ENCODE results near the gene OSBPL7. TPM values are rescaled to one million over a fixed set of nuclear protein-coding genes. Genes with fewer than 3 reads are reported as not detected.

OSBPL7 gene
- total and polyA plus RNA-seq, 2 of the 13 experiments (the other 11 are each of a cell fraction or from before 2014, with no cell fraction given), result 4.7 to 6.6 TPM

DNA sequence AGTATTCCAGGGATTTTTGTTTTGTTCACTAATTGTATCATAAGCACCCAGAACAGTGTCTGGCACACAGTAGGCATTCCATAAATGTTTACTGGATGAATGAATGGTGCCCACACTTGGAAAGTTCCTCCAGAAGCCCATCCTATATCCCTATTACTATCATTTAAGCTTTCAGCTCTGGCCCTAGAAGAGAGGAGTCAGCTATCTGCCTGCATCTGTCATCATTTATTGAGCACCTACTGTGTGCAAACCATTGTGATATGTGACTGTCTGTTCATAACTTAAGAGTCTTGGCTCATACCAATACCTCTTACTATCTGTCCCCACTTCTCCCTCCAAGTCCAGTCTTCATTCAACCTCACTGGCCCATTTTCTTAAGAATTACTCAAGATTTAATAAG is 49.5 kb upstream of the OSBPL7 start (continued):
- TF ChIP-seq, protein P1, sequence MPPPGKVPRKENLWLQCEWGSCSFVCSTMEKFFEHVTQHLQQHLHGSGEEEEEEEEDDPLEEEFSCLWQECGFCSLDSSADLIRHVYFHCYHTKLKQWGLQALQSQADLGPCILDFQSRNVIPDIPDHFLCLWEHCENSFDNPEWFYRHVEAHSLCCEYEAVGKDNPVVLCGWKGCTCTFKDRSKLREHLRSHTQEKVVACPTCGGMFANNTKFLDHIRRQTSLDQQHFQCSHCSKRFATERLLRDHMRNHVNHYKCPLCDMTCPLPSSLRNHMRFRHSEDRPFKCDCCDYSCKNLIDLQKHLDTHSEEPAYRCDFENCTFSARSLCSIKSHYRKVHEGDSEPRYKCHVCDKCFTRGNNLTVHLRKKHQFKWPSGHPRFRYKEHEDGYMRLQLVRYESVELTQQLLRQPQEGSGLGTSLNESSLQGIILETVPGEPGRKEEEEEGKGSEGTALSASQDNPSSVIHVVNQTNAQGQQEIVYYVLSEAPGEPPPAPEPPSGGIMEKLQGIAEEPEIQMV (CRISPR knock-in tag; IDR thresholded peaks at IDR 0.05; ENCODE audit: low read depth), result no peak
- TF ChIP-seq SIN3B (IDR thresholded peaks at IDR 0.05; ENCODE audit: low read length), result no peak

DNA sequence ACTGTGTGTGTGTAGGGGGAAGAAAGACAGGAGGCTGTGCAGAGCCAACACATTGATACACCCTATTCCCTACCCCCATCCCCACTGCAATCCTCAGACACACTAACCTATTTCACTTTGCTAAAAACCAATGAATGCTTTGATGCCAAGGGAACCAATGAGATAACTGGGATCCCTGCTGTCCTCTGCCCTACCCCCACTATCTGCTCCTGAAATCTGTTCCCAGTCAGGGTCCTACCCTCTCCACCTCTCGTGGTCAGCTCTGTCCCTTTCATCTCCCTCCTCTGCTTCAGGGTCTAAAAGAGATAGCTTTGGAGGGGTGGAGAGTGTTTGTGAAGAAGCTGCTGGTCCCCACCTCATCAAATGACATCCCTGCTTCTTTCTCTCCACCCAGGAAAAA is 48.5 kb upstream of the OSBPL7 start:
- H3K4me2 ChIP-seq (ENCODE audit: low read depth, low read length), result no peak overlapping the region
- POLR2A ChIA-PET, result interaction anchor here (0.7 kb wide), 1 partner anchor 26 kb away, joined by 3 read pairs; the partner anchor contains the start of gene SP2
- TF ChIP-seq HNRNPL (IDR thresholded peaks at IDR 0.05; ENCODE audit: low read depth, low read length) (no peak), FOXK1 (CRISPR knock-in tag; IDR thresholded peaks at IDR 0.05; ENCODE audit: borderline replicate concordance, low read depth) (no peak), ISX (CRISPR knock-in tag; conservative IDR thresholded peaks at IDR 0.05) (no peak), FOXK2 (IDR thresholded peaks at IDR 0.05) (no peak)
- TF ChIP-seq, protein P2, sequence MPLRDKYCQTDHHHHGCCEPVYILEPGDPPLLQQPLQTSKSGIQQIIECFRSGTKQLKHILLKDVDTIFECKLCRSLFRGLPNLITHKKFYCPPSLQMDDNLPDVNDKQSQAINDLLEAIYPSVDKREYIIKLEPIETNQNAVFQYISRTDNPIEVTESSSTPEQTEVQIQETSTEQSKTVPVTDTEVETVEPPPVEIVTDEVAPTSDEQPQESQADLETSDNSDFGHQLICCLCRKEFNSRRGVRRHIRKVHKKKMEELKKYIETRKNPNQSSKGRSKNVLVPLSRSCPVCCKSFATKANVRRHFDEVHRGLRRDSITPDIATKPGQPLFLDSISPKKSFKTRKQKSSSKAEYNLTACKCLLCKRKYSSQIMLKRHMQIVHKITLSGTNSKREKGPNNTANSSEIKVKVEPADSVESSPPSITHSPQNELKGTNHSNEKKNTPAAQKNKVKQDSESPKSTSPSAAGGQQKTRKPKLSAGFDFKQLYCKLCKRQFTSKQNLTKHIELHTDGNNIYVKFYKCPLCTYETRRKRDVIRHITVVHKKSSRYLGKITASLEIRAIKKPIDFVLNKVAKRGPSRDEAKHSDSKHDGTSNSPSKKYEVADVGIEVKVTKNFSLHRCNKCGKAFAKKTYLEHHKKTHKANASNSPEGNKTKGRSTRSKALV (CRISPR knock-in tag; IDR thresholded peaks at IDR 0.05), result no peak
- TF ChIP-seq, protein P3, sequence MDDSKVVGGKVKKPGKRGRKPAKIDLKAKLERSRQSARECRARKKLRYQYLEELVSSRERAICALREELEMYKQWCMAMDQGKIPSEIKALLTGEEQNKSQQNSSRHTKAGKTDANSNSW (CRISPR knock-in tag; IDR thresholded peaks at IDR 0.05; ENCODE audit: borderline replicate concordance), result no peak
- TF ChIP-seq, protein P4, sequence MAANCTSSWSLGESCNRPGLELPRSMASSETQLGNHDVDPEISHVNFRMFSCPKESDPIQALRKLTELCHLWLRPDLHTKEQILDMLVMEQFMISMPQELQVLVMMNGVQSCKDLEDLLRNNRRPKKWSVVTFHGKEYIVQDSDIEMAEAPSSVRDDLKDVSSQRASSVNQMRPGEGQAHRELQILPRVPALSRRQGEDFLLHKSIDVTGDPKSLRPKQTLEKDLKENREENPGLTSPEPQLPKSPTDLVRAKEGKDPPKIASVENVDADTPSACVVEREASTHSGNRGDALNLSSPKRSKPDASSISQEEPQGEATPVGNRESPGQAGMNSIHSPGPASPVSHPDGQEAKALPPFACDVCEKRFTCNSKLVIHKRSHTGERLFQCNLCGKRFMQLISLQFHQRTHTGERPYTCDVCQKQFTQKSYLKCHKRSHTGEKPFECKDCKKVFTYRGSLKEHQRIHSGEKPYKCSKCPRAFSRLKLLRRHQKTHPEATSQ (CRISPR knock-in tag; IDR thresholded peaks at IDR 0.05; ENCODE audit: borderline replicate concordance), result no peak

More for the DNA sequence above, 48.5 kb upstream of the OSBPL7 start:
- H3K9ac ChIP-seq (ENCODE audit: insufficient read depth, low read depth, low read length), result no peak overlapping the region
- H4K20me1 ChIP-seq (ENCODE audit: insufficient read depth, low read length), result no peaks in the 10 kb centered on the region
- in situ Hi-C loops (cut with HindIII; ENCODE audit: extremely low pct_ligation_motif_present, low pct_unique_long_range_greater_than_20kb) (no loop called here), intact Hi-C loops (cut with micrococcal nuclease; ENCODE audit: unreplicated experiment) (loop anchor here (5.0 kb wide), 1 partner anchor 652 kb away; no protein-coding TSS in a partner anchor)
- peak; percentile 25 for DNase-seq (ENCODE audit: low spot score)
- no peaks in the 10 kb centered on the region for H3K9me3 ChIP-seq (ENCODE audit: low read length)
- no TSS peak for BruUV-seq (replicated peaks)
- FAIRE-seq, result no peak
- no peak overlapping the region for H3K4me3 ChIP-seq (replicated peaks in 1 of 3; ENCODE audit: insufficient read depth in 1 of 3, low read depth in 2 of 3, low read length in 3 of 3)
- H3K27me3 ChIP-seq (ENCODE audit: control insufficient read depth in 1 of 2, insufficient read depth in 2 of 2, low read length in 2 of 2), result peaks cover 5 to 39% of the 10 kb centered on the region in 2 experiments
- CTCF ChIA-PET (ENCODE audit: low intra/inter-chr PET ratio, low total read pairs), result no interaction called here
- H3K27ac ChIP-seq (ENCODE audit: extremely low read length, insufficient read depth, low read length), result no peak overlapping the region
- H3K79me2 ChIP-seq (ENCODE audit: insufficient read depth, low read length), result no peaks in the 10 kb centered on the region
- WGBS (ENCODE audit: low lambda C conversion rate), result 0% methylated on average over 1 of the region's 1 CpG
- H2AFZ ChIP-seq (ENCODE audit: low read length), result no peak overlapping the region
- no peaks in the 10 kb centered on the region for H3K36me3 ChIP-seq (replicated peaks in 1 of 2; ENCODE audit: control insufficient read depth in 1 of 2, insufficient read depth in 2 of 2, low read length in 2 of 2)
- no peaks in the 10 kb centered on the region for H3K4me1 ChIP-seq (ENCODE audit: insufficient read depth, low read length)
- no peak for ATAC-seq

Measured in HepG2 (cell line).